Measurements from ENCODE around the gene SCP2.

DNA sequence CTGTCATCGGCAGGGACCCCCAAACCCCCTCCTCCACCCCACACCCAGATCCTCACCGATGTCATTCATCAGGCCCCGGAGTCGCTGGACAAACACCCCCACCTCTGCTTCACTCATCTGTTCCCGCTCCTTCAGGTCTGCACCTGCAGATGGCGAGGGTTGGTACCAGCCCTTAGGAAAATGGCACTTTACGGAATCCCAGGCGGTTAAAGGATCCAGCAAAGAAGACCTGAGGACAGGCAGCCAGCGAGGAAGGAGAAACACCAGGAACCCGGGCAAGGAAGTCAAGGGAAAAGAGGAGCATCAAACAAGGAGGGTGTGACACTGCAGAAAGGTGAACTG, 19.3 kb upstream of the SCP2 start:
- TF ChIP-seq PATZ1 (CRISPR knock-in tag; IDR thresholded peaks at IDR 0.05; ENCODE audit: borderline replicate concordance) (no peak), ESRRG (CRISPR knock-in tag; IDR thresholded peaks at IDR 0.05) (no peak), SNAI2 (CRISPR knock-in tag; IDR thresholded peaks at IDR 0.05) (no peak), ARNTL (CRISPR knock-in tag; IDR thresholded peaks at IDR 0.05; ENCODE audit: borderline replicate concordance, low read depth) (no peak), ZNF565 (CRISPR knock-in tag; conservative IDR thresholded peaks at IDR 0.05; ENCODE audit: low read depth) (no peak)

All from SK-N-SH treated with all-trans-retinoic acid at 6 μM for 48 hours (cell line).